Muscle of back (tissue), 11 donors: ENCODE data around the gene KCNJ10. TPM values are rescaled to one million over a fixed set of nuclear protein-coding genes. Genes with fewer than 3 reads are reported as not detected.

Experiments
- DNase-seq, 3 donors: peaks; one replicate each; pipeline versions ENCODE4 v3.0.0 to v3.0.0-alpha.2; 2013
- polyA plus RNA-seq, 10 donors: library from polyadenylated mRNA; unstranded; fragments of 120-200 nt; gene quantifications; one replicate each; pipeline ENCODE4 v1.2.1, GENCODE V29; 2013; ENCODE audit not compliant: insufficient read length in 10 of 10

KCNJ10 gene
- polyA plus RNA-seq, 10 donors: 0.35 to 0.91 (median 0.50) TPM

DNA sequence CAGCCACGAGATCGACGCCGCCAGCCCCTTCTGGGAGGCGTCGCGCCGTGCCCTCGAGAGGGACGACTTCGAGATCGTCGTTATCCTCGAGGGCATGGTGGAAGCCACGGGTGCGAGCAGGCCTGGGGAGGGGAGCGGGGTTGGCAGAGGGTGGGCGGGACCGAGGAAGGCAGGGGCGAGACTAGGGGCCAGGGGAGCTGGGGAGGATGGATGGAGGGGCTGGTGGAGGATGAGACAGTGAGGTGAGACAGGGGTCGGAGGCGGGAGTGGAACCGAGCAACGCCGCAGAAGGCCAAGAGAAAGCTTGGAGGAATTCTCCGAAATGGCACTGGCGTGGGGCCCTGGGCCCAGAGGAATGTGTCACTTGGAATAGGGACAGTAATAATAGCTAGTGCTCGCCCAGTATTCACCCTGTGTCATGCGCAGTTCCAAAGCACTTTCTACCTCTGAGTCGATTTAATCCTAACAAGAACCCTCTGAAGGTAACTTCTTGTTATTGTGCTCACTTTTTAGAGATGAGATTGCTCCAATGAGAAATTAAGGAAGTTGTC, 14.9 kb upstream of the KCNJ10 start:
- no peak for DNase-seq

DNA sequence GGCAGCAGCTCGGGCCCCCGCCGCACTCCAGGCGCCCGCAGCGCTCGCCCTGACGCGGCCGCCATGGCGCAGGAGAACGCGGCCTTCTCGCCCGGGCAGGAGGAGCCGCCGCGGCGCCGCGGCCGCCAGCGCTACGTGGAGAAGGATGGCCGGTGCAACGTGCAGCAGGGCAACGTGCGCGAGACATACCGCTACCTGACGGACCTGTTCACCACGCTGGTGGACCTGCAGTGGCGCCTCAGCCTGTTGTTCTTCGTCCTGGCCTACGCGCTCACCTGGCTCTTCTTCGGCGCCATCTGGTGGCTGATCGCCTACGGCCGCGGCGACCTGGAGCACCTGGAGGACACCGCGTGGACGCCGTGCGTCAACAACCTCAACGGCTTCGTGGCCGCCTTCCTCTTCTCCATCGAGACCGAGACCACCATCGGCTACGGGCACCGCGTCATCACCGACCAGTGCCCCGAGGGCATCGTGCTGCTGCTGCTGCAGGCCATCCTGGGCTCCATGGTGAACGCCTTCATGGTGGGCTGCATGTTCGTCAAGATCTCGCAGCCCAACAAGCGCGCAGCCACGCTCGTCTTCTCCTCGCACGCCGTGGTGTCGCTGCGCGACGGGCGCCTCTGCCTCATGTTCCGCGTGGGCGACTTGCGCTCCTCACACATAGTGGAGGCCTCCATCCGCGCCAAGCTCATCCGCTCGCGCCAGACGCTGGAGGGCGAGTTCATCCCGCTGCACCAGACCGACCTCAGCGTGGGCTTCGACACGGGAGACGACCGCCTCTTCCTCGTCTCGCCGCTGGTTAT, 14.2 kb upstream of the KCNJ10 start:
- peak in 2 of 3 donors; percentile 54 to 85 for DNase-seq

DNA sequence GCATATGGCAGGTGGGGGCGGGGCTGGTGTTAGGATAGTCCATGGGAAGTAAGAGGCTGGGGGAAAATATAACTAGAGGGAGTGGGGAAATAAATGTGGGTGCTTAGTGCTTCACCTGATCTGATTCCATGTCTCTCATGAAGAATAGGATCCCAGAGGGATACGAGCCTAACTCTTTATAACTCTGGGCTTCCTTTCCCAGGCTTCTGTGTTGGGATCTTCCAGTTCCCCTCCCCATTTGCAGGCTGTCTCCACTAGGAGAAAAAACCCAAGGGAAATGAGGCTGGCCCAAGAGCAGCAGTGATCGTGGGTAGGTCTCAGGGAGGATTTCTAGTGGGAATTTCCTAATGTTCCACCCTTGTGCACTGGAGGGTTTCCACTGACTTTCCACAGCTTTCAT, 13.0 kb upstream of the KCNJ10 start:
- DNase-seq: no peak

DNA sequence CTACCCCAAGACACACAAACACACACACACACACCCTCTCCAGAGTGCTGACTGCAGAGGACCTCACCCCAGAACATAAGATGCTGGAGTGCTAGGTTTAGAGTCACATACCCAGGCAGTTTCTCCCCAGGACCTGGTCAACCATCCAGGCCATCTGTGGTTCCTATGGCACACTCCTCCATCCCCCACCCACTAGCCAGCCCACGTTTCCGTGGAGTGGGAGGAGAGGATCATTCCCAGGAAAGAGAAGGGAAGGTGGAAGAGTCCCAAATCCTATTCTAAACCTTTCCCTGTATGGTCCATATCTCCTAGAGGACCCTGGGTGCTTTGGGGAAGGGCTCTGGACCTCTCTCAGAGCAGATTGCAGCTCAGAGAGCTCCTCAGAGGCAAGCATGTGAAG, 12.5 kb upstream of the KCNJ10 start:
- DNase-seq: no peak

DNA sequence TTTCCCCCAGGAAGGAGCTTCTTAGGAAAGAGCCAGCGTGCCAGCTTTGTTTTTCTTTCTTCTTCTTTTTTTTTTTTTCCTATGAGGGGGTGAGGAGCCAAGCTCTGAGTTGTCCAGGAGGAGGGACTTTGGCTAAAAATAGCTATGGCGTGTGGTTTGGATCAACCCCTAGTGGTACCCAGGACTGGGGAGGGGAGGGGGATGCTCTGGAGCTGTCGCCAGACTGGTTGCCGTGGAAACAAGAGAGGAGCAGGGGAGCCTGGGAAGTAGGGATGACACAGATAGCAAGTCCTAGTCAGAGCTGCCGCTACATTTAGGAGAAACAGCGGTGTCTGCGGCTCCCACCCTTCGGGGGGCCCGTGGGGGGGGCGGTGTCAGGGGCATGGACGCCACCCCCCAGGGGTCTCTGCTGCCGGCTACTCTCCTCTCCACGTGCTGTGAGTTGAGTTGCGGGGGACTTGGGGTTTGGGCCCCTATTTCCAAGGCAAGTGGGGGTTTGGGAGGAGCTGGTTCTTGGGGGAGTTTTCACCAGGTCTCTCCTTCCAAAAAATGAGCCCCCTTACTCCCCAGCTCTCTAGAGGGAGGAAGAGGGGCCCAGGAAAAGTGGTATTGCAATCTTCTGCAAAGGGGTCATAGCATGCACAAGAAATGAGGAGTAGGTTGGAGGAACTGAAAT, 11.4 kb upstream of the KCNJ10 start, which contains the start of gene KCNJ9:
TSS of gene KCNJ9 (plus strand) at position 278 of the 676 bp plus-strand sequence. CDS start 2,493 bp downstream, outside the sequence.
- DNase-seq: no peak

DNA sequence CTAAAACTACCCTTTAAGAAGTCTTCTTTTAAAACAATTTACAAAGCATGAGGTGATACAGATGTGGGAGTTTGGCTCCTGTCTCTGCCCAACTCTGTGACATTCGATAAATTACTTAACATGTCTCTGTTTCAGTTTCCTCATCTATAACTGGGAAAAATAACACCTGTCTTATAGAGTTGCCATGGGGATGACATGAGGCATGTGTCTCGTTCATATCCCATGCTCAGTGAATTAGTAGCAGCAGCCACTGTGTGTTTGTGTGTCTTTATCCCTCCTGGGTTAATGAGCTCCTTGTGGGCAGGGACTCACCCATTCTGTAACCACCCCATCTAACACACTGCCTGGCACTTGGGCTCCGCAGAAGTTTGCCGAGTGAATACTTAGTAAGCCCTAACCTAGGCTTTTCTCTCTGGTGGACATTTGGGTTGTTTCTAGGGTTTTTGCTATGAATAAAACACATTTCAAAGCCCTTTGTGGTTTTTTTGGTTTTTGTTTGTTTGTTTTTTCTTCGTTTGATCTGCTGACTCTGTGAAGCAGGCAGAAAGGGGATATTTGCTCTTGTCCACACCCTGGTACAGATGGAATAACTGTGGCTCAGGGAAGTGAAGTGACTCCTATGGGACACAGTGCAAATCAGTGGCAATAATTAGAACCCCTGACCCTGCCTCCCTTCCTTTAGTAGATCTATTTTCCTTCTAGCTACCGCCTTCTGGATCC, 10.6 kb upstream of the KCNJ10 start:
- no peak for DNase-seq

DNA sequence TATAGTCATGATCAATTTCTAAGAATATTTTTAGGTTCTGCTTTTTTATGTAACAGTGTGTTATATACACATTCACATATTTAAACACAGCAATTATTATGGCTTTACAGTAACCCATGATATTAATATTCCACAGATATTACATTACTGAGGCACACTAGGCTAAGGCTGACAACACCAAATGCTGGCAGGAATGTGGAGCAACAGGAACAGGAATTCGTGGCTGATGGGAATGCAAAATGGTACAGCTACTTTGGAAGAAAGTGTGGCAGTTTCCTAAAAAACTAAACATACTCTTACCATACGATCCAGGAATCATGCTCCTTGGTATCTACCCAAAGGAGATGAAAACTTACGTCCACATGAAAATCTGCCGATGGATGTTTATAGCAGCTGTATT, 9.5 kb upstream of the KCNJ10 start:
- no peak for DNase-seq

DNA sequence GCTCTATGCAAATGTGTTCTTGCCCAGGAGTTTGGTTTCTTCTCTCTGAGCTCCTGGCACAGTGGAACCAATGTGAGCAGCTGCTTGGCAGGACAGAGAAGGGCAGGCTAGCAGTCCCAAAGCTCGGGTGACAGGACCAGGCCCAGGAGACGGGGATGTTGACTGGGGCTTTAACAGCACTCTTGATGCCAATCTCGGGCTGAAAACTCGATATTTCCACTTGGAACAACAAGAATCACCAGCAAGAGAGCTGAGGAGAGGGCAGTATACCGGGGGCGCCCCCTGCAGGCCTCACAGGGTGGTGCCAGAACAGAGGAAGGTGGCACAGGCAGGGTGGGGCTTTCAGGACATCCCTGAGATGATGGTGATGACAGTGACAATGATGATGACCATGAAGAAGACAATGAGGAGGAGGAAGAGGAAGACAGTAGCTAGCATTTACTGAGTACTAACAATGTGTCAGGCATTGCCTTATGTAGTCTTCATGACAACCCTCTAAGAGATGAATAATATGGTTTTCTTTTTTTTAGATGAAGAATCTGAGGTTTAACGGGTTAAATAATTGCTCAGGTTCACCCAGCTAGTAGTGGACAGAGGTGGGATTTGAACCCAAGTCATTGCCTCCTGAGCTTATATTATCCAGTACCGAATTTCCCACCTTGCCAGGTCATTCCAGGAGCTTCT, 8.7 kb upstream of the KCNJ10 start:
- DNase-seq: peak in 1 of 3 donors; percentile 55

DNA sequence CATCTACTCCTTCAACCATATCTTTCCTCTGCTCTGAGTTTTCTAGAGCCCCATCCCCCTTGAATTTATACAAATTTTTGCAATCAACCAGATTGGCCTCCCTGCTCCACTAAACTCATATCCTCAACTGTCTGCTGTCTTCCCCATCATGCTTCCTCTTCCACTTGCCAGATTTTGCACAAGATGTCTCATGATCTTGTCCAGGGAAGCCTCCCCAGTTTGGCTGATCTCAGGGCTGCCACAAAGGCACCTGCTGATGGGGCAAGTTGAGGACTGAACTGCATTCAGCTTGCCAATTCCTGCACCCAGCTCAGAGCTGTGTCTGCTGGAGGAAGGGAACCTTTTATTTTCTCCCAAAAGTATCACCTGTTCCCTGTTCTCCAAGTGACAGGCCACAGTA, 7.5 kb upstream of the KCNJ10 start:
- no peak for DNase-seq

DNA sequence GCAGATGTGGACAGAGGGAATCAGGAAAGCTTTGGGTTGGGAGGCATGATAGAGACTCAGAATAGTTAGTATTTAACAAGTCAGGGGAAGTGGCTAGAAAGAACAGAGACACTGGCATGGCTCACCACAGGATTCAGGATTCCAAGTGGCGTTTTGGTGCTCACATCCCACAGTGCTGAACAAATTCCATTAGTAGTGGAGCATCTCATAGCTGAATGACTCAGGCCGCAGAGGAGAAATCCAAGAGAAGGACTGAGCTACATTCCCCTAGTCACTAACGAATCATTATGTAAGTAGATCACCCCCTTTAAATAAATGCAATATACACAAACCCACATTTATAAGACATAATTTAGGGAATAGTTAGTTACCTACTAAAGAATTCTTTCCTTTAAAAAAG, 6.3 kb upstream of the KCNJ10 start:
- no peak for DNase-seq

DNA sequence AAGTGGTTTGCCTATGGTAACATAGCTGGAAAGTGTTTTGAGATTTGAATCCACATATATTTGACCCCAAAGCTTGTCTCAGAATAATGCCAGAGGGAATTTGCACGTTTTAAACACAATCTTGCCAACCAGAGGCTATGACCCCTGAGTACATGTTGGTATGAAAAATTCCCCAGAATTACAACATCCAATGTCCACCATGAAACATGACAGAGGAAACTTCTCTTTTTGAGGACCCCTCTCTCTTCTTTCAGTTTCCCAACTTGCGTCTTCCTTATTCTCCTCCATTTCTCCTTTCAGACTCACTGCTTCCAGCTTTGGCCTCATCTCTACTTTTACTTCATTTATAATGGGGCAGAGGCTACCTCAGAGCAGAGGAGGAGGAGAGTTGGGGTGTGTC, 5.9 kb upstream of the KCNJ10 start:
- no peak for DNase-seq

DNA sequence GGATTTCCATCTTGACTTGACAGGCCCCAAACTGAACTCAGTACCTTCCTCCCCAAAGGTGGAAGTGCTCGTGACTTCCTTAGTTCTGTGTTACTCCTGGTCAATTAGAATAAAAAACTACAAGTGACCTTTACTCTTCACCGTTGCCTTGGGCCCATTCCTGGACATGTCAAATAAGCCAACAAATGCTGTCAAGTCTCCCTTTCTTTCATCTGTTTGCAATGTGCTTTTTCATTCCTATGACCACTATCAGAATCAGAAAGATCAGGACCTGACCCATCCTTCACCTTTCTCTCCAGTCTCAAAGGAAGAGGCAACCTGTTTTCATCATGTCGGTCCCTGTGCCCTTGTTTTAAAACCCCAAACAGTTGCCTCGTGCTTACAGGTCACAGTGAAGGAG, 4.9 kb upstream of the KCNJ10 start:
- DNase-seq: no peak

DNA sequence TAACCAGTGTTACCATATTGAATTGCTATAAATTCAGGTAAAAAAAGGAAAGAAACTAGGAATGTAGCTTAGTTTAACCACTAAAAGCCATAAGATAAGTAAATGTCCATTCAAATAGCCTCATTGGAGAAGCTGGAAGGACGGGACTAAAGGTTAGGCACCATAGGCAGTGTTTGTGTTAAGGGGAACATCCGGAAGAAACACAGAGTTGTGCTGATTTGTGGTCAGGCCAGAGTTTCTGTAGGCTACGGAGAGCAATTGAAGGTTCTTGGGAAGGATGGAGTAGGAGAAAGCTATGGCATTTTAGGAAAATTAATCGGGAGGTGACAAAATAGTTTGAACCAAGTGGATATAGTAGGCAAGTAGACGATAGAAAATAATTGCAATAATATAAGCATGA, 1.3 kb upstream of the KCNJ10 start:
- DNase-seq: no peak

DNA sequence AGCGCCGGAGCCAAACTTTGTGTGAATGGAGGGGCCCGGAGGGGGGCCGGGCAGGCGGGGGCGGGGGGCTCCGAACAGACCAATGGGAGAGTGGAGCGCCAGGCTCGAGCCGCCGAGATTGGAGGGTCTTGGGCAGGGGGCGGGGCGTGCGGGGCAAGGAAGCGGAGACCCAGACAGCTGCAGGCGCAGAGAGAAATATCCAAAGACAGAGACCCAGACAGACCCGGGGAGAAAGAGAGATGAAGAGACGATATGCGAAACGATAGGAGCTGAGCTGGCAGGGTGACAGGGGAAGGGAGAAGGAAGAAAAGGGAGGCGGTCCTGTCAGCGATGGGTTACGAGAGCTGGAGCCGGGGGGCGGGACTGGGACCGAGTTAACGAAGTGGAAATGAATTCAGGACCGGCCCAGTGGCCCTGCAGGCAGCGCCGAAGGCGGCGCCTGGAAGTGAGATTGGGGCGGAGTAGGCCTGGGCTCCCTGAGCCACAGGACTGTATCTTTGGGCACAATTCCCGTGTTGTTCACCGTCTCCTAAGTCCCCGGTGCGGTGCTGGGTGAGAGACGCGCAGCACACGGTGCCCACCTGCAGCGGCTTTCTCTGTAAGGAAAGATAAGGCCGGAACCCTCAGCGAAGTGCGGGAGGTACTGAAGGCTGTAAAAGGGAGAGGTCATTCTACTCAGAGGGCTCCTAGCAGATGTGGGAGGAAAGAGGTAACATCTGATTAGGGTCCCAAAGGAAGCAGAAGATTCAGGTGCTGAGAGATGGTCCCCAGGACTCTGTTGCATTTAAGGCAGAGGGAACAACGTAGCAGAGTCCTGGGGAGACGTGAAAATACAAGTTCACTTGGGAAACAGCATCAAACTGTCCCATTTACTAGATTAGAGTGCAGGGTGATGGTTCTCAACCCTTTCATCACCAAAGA, 543 bp upstream of the KCNJ10 start:
- DNase-seq: peak; percentile 54 to 92 (median 81)

DNA sequence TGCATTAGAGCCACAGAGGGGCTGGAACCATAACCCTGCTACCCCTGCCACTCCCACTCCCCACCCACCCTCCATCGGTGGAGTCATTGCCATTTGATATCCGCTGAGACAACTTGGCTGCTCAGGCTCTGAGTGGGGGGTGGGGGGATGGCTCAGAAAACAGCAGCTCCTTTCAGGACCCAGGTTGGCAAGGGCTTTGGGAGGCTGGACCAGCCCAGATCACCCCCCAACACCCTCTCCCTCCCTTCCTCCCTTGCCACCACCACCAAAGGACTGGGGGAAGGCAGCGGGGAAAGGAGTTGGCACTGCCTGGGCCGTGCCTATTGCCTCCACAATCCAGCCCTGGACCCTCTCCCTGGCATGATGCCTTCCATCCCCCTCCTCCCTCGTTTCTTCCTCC, 1.7 kb downstream of the KCNJ10 start:
- no peak for DNase-seq

DNA sequence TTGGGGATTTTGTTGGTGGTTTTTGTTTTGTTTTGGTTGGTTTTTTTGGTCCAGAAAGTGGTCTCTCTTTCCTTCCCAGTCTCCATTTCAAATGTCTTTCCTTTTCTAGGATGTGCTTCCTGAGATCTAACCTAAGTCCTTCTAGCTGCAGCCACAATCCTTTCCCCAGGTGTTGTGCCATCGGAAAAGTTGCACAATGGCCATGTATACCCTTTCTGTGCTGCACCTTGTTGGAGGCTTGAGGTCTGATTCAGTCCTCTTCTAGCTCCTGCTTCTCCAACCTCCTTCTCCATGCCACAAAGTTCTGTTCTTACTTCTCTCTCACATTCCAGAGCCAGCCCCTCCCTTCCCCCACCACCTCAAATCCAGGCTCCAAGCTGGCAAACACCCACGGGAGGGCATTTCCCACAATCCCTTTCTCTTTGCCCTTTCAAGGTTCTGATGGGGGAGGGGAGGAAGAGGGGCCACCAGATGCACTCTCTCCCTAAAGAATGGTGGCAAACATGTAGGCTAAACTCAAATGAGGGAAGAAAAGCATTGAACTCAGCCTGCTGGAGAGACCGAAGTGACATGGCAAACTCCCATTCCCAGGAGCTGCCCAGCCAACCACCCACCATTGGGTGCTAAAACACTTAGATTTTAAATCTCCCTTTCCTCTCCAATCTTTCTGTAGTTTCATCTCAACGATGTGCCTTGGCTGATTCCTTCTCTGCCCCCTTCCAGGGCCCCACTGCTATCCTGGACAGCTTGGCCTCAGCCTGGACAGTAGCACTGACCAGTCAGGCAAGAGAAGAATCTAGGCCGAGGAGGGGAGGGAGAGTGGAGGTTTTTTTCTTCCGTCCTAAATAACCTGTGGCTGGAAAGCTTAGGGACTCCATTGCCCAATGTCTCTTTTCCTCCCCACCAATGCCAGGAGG, 2.9 kb downstream of the KCNJ10 start:
- peak in 2 of 3 donors; percentile 15 to 58 for DNase-seq

DNA sequence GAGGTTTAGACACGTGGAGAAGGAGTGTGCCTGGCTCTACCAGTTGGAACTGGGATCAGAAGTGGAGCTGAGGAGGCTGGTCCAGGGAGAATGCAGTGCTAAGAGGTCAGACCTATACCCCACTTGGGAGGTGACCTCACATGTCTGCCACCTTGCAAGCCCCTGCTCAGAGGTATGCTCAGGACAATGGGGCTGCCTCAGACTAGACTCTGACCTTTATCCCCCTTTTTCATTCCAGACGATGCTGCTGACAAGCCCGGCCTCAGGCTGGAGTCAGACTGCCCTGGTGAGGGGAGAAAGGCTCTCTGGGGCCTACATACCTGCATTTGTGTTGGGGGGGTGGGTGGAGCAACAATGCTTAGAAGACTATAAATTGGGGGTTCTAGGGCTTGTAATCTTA, 5.2 kb downstream of the KCNJ10 start:
- no peak for DNase-seq

DNA sequence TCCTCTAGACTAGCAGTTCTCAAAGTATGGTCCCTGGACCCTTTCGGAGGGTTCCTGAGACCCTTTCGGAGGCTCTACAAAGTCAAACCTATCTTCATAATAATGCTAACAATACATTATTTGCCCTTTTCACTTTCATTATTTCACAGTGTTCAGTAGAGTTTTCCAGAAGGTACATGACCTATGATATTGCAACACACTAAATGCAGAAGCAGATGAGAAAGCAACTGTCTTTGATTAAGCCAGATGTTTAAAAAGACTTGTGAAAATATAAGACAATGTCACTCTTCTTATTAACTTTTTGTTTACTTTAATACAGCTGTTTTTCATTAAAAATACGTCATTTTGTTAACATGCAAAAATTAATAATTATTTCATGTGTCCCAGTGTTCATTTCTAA, 5.8 kb downstream of the KCNJ10 start:
- no peak for DNase-seq

DNA sequence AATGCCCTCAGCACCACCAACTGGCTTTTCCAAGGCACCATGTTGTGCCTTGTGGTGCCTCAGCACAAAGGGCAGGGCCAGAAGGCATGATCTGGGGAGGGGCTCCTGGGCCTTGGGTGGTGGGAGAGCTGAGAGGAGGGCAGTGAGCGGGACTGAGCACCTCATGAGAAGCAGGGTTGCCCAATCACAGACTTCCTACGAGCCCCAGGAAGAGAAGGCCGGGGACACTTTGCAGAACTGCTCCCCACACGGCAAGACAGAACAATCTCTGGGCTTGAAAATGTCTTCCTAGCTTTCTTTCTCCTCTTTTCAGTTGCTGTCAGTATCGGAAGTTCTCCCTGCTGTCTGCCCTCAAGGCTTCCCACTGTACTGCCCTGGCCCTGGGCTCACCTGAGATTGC, 6.8 kb downstream of the KCNJ10 start:
- DNase-seq: no peak

DNA sequence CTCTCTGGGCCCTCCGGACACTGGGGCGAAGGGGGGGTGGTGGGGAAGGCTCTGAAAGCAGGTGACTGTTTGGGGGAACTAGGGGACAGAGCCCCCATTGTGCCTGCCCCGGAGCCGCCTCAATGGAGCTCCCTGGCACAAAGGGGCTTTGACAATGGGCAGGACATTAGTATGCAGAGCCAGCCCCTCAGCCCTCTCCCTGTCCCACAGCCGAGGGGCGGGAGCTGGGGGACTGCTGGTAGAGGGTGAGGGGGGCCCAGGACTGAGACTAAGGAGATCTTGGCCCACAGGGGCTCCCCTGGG, 7.8 kb downstream of the KCNJ10 start:
- DNase-seq: no peak
